Effector CD8-positive, alpha-beta T cell (primary cell): ENCODE measurements around the gene SPOCD1.

ENCODE experiments used
- DNase-seq: peaks from one replicate; lab custom pipeline; 2025; lab: John Stamatoyannopoulos, UW
- total RNA-seq, 4 experiments: gene quantifications; one replicate each; lab custom pipeline; 2026; lab: John Stamatoyannopoulos, UW

The SPOCD1 gene
- 0 to 0.36 (median 0.04) reads per million in 4 experiments for total RNA-seq

GRCh38 chr1:31815752-31816500, at the start of gene SPOCD1:
SPOCD1 (minus strand) TSS chr1:31816022; CDS start chr1:31815333, 689 bp downstream.
- DNase-seq: peak; percentile 77

- DNase-seq: no peak
Observed at GRCh38 chr1:31862071-31862470, 46.2 kb upstream of the SPOCD1 start.

- DNase-seq: no peak
Observed at GRCh38 chr1:31861346-31861745, 45.5 kb upstream of the SPOCD1 start.

GRCh38 chr1:31860581-31860980, 44.8 kb upstream of the SPOCD1 start:
- no peak for DNase-seq

- DNase-seq: no peak
Observed at GRCh38 chr1:31859719-31860118, 43.9 kb upstream of the SPOCD1 start.

GRCh38 chr1:31859044-31859443, 43.2 kb upstream of the SPOCD1 start:
- no peak for DNase-seq

- DNase-seq: no peak
Observed at GRCh38 chr1:31857863-31858262, 42.0 kb upstream of the SPOCD1 start.

- no peak for DNase-seq
Observed at GRCh38 chr1:31856140-31856539, 40.3 kb upstream of the SPOCD1 start.

GRCh38 chr1:31855038-31855845, 39.4 kb upstream of the SPOCD1 start:
- no peak for DNase-seq

GRCh38 chr1:31849653-31850052, 33.8 kb upstream of the SPOCD1 start:
- no peak for DNase-seq

GRCh38 chr1:31848381-31848897, 32.6 kb upstream of the SPOCD1 start:
- peak; percentile 9 for DNase-seq

GRCh38 chr1:31846484-31846883, 30.7 kb upstream of the SPOCD1 start:
- no peak for DNase-seq

GRCh38 chr1:31843506-31843905, 27.7 kb upstream of the SPOCD1 start:
- DNase-seq: no peak

- DNase-seq: no peak
Observed at GRCh38 chr1:31839662-31840343, 24.0 kb upstream of the SPOCD1 start.

GRCh38 chr1:31837451-31838158, 21.8 kb upstream of the SPOCD1 start:
- no peak for DNase-seq

- no peak for DNase-seq
Observed at GRCh38 chr1:31836638-31837037, 20.8 kb upstream of the SPOCD1 start.

GRCh38 chr1:31835415-31835814, 19.6 kb upstream of the SPOCD1 start:
- no peak for DNase-seq

- no peak for DNase-seq
Observed at GRCh38 chr1:31834501-31834900, 18.7 kb upstream of the SPOCD1 start.

GRCh38 chr1:31831397-31832378, 15.9 kb upstream of the SPOCD1 start:
- DNase-seq: no peak

GRCh38 chr1:31830511-31830910, 14.7 kb upstream of the SPOCD1 start:
- DNase-seq: no peak
